Measurements from ENCODE around the gene ZNF575.

DNA sequence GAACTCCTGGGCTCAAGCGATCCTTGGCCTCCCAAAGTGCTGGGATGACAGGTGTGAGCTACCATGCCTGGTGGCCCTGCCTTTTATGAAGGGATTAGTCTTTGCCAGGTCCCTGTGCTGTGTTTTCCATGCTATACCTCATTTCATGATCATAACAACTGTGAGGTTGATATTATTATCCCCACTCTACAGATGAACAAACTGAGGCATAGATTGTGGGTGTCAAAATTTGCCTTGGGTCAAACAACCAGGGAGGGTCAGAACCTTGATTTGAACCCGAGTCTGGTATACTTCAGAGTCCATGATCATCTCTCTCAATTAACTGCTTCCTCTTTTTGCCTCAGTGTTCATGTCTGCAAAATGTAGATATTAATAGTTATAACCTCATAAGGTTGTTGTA lies 49.5 kb downstream of the ZNF575 start:
- TF ChIP-seq, protein P1, sequence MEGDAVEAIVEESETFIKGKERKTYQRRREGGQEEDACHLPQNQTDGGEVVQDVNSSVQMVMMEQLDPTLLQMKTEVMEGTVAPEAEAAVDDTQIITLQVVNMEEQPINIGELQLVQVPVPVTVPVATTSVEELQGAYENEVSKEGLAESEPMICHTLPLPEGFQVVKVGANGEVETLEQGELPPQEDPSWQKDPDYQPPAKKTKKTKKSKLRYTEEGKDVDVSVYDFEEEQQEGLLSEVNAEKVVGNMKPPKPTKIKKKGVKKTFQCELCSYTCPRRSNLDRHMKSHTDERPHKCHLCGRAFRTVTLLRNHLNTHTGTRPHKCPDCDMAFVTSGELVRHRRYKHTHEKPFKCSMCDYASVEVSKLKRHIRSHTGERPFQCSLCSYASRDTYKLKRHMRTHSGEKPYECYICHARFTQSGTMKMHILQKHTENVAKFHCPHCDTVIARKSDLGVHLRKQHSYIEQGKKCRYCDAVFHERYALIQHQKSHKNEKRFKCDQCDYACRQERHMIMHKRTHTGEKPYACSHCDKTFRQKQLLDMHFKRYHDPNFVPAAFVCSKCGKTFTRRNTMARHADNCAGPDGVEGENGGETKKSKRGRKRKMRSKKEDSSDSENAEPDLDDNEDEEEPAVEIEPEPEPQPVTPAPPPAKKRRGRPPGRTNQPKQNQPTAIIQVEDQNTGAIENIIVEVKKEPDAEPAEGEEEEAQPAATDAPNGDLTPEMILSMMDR (IDR thresholded peaks at IDR 0.05; ENCODE audit: poor library complexity): no peak
- no peak for TF ChIP-seq EZH2 (IDR thresholded peaks at IDR 0.05; ENCODE audit: borderline replicate concordance)
